ENCODE data around the gene PYGM. TPM values are rescaled to one million over a fixed set of nuclear protein-coding genes. Genes with fewer than 3 reads are reported as not detected.

Gene PYGM
- total RNA-seq, 1 experiment from 2014 or later, result 1.7 TPM

- 0 out of 2 replicates have a peak, but pooled peaks cover 6% of the 10 kb centered on the region for H3K27me3 ChIP-seq (ENCODE audit: insufficient read depth, low read length)
- peak overlapping the region; percentile 92 for H3K4me2 ChIP-seq (ENCODE audit: low read length)
- ATAC-seq, result no peak
- no TSS peak for BruUV-seq (replicated peaks)
- H3K4me3 ChIP-seq (replicated peaks in 1 of 2; ENCODE audit: low read depth in 1 of 2, low read length in 2 of 2), result no peak overlapping the region
- RAD21 ChIA-PET (ENCODE audit: low non-redundant PET in 1 of 2, low total read pairs in 2 of 2, uncharacterized antibody in 2 of 2, unreplicated experiment in 2 of 2), result no interaction called here
- TF ChIP-seq CEBPB (IDR thresholded peaks at IDR 0.05; ENCODE audit: low read depth), result no peak
- TF ChIP-seq JUND (IDR thresholded peaks at IDR 0.05), result no peak
- TF ChIP-seq SRF (IDR thresholded peaks at IDR 0.05; ENCODE audit: low read depth), result no peak
- TF ChIP-seq, protein P1, sequence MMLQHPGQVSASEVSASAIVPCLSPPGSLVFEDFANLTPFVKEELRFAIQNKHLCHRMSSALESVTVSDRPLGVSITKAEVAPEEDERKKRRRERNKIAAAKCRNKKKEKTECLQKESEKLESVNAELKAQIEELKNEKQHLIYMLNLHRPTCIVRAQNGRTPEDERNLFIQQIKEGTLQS (IDR thresholded peaks at IDR 0.05), result no peak
- no peak for TF ChIP-seq SP1 (IDR thresholded peaks at IDR 0.05; ENCODE audit: low read depth)
- no peak for TF ChIP-seq RAD21 (IDR thresholded peaks at IDR 0.05; ENCODE audit: low read depth)
- TF ChIP-seq, protein P2, sequence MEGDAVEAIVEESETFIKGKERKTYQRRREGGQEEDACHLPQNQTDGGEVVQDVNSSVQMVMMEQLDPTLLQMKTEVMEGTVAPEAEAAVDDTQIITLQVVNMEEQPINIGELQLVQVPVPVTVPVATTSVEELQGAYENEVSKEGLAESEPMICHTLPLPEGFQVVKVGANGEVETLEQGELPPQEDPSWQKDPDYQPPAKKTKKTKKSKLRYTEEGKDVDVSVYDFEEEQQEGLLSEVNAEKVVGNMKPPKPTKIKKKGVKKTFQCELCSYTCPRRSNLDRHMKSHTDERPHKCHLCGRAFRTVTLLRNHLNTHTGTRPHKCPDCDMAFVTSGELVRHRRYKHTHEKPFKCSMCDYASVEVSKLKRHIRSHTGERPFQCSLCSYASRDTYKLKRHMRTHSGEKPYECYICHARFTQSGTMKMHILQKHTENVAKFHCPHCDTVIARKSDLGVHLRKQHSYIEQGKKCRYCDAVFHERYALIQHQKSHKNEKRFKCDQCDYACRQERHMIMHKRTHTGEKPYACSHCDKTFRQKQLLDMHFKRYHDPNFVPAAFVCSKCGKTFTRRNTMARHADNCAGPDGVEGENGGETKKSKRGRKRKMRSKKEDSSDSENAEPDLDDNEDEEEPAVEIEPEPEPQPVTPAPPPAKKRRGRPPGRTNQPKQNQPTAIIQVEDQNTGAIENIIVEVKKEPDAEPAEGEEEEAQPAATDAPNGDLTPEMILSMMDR (IDR thresholded peaks at IDR 0.05 in 2 of 3, conservative IDR thresholded peaks at IDR 0.05 in 1 of 3; ENCODE audit: borderline replicate concordance in 1 of 3, insufficient read depth in 1 of 3, low read depth in 2 of 3, low read length in 2 of 3), result no peak
- no peak for TF ChIP-seq EZH2phosphoT487 (IDR thresholded peaks at IDR 0.05; ENCODE audit: borderline replicate concordance)
- no peak for TF ChIP-seq CBX3 (IDR thresholded peaks at IDR 0.05; ENCODE audit: low read depth)
- no peak for TF ChIP-seq SIN3A (IDR thresholded peaks at IDR 0.05; ENCODE audit: low read depth)
- no peak for TF ChIP-seq REST (IDR thresholded peaks at IDR 0.05; ENCODE audit: low read depth)
- TF ChIP-seq ZBTB33 (IDR thresholded peaks at IDR 0.05; ENCODE audit: extremely low read depth, insufficient replicate concordance, low read length), result no peak
- TF ChIP-seq MAX (IDR thresholded peaks at IDR 0.05), result no peak
- TF ChIP-seq FOSL1 (IDR thresholded peaks at IDR 0.05; ENCODE audit: low read depth), result no peak
- TF ChIP-seq POLR2A (IDR thresholded peaks at IDR 0.05; ENCODE audit: borderline replicate concordance, extremely low read depth, insufficient read depth, insufficient read length), result no peak
- TF ChIP-seq POLR2AphosphoS5 (IDR thresholded peaks at IDR 0.05; ENCODE audit: low read depth, low read length), result no peak
- no peak for TF ChIP-seq ELF1 (IDR thresholded peaks at IDR 0.05; ENCODE audit: borderline replicate concordance, low read depth)
- no peak for TF ChIP-seq YY1 (IDR thresholded peaks at IDR 0.05; ENCODE audit: extremely low read depth, insufficient replicate concordance, low read depth, low read length)
- H2AFZ ChIP-seq (ENCODE audit: low read depth, low read length, poor library complexity, severe bottlenecking), result no peak overlapping the region
- no peak for DNase-seq (ENCODE audit: low read depth, low spot score)
- CTCF ChIA-PET, result no interaction called here
- no peaks in the 10 kb centered on the region for H3K79me2 ChIP-seq (ENCODE audit: insufficient read depth, low read length)
- no peak overlapping the region for H3K27ac ChIP-seq (ENCODE audit: low read depth, low read length)
- POLR2A ChIA-PET, result no interaction called here
- no peak overlapping the region; the same call in 1 of the 2 replicates for H3K9ac ChIP-seq (ENCODE audit: low read length)
- no peaks in the 10 kb centered on the region for H4K20me1 ChIP-seq (ENCODE audit: insufficient read depth)
- no peaks in the 10 kb centered on the region for H3K36me3 ChIP-seq (ENCODE audit: control insufficient read depth in 1 of 2, insufficient read depth in 2 of 2, low read length in 2 of 2)
- no peaks in the 10 kb centered on the region for H3K9me2 ChIP-seq (ENCODE audit: insufficient read depth)
- intact Hi-C loops (cut with micrococcal nuclease), result loop anchor here (1.0 to 5.0 kb wide), 3 partner anchors 36 to 367 kb away; partner anchors contain the start of gene RPS6KA4
- peaks cover 0 to 10% of the 10 kb centered on the region in 2 experiments; a peak in 1 of 4 replicates for H3K4me1 ChIP-seq (ENCODE audit: control insufficient read depth in 1 of 2, insufficient read depth in 2 of 2, low read length in 2 of 2)
- no peaks in the 10 kb centered on the region for H3K9me3 ChIP-seq (ENCODE audit: control insufficient read depth in 1 of 2, insufficient read depth in 1 of 2, low read depth in 1 of 2, low read length in 2 of 2)
Observed at GRCh38 chr11:64723907-64724862, 35.6 kb downstream of the PYGM start.

Data from HCT116 (cell line).